Measurements from ENCODE around the gene ST6GAL1. TPM values are rescaled to one million over a fixed set of nuclear protein-coding genes. Genes with fewer than 3 reads are reported as not detected.

Gene ST6GAL1
- total and polyA plus RNA-seq, 12 donors, result 7.2 to 95.0 (median 55.4) TPM

DNA sequence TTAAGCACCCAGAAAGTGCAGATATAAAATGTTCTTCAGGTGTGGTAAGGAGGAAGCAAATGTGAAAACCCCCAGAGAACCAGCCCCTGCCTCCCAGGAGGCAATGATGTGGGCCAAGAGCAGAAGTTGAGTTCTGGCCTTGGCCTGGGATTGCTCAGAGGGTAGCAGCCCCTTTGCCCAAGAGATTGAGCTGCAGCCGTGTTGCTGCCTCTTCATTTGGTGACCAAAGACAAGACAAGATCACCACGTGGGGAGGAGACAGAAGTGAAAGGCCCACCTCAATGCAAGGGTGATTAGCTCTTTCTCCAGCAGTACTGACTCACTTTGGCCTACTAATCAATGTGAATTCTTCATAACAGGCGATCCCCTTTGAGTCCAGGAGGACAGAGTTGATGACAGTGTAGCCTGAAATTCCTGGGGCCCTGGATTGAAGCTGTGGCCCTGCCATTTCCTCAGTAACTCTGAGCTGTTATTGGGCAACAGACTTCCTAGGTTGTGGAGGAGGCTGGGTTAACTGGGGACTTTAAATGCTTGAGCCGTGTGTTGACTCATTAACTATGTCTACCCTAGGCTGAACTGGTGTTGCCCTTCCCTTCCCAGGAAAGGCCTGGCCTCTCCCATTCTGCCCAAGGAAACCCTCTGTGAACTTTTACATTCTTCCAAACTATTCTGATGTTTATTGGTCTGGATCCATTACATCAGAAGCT, 86.5 kb downstream of the ST6GAL1 start:
- Histone ChIP-seq H3K4me1 (replicated peaks in 1 of 2) (peaks cover 0 to 15% of the 10 kb centered on the region in 2 donors), H3K9me3 (replicated peaks in 1 of 3) (no peaks in the 10 kb centered on the region), H3K36me3 (replicated peaks in 1 of 2) (no peaks in the 10 kb centered on the region), H3K27ac (peak overlapping the region in 1 of 5 donors; percentile 45), H3K4me3 (no peak overlapping the region), H3K27me3 (no peaks in the 10 kb centered on the region)
- TF ChIP-seq, protein P1, sequence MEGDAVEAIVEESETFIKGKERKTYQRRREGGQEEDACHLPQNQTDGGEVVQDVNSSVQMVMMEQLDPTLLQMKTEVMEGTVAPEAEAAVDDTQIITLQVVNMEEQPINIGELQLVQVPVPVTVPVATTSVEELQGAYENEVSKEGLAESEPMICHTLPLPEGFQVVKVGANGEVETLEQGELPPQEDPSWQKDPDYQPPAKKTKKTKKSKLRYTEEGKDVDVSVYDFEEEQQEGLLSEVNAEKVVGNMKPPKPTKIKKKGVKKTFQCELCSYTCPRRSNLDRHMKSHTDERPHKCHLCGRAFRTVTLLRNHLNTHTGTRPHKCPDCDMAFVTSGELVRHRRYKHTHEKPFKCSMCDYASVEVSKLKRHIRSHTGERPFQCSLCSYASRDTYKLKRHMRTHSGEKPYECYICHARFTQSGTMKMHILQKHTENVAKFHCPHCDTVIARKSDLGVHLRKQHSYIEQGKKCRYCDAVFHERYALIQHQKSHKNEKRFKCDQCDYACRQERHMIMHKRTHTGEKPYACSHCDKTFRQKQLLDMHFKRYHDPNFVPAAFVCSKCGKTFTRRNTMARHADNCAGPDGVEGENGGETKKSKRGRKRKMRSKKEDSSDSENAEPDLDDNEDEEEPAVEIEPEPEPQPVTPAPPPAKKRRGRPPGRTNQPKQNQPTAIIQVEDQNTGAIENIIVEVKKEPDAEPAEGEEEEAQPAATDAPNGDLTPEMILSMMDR (IDR thresholded peaks at IDR 0.05), result no peak
- no peak for TF ChIP-seq POLR2A (IDR thresholded peaks at IDR 0.05)
- WGBS, 4 donors, result 34 to 76% (median 63%) methylated on average over 4 of the region's 4 CpGs
- intact Hi-C loops (cut with DNase I), result no loop called here
- peak in 2 of 7 donors; percentile 14 to 19 for DNase-seq

DNA sequence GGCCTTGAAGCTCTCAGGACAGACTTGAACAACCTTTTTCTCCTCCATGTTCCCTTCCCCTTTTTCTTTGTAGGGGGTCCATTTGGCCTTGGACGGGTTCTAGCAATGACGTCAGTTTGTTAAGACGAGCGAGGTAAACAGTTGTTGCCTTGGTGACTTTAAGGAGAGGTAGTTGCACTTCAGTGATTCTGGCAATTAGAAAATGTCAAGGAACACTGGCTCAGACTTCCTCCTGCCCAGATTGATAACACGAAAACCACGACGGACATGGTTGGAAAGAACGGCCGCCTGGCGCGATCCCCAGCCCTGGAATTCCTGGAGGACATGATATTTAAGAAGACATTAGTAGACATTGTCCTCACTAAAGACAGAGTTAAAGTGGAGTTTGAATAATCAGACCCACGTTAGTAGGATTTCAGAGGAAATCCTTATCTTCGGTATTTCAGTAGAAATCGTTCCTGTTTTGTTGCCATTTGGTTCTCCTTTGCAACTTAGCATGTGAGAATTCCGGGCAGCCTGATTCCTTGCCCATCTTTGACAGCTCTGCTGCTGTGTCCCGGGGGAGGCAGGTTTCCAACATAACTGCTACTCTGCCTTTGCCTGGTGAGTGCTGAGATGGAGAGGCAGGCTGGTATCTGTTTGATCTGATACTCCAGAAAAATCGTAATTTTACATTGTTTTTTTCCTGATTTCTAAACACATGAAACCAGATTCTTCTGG, 87.3 kb downstream of the ST6GAL1 start:
- Histone ChIP-seq H3K4me3 (no peak overlapping the region), H3K4me1 (replicated peaks in 1 of 2) (peaks cover 0 to 15% of the 10 kb centered on the region in 2 donors)

DNA sequence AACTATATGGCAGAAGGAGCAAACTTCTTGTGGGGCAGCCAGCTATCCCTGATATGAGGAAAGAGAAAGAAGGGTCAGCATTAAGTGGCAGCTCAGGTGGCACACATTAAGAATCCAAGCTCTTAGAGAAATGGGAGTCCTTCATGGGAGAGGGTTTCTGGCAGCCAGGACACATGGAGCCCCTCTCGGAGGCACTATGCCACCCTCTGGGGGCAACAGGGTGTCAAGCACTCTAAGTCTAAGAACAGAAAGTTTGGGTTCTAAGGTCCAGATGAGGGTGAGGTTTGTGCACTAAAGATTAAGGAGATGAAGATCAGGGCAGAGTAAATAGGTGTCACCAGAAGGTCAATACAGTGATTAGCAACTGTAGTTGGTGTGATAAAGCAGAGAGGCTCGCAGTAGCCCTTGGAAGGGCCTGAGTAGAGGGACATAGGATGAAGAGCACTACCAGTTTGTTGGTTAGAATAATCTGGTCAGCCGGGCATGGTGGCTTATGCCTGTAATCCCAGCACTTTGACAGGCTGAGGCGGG, 89.3 kb downstream of the ST6GAL1 start:
- Histone ChIP-seq H3K27me3 (no peaks in the 10 kb centered on the region), H3K4me3 (no peak overlapping the region), H3K27ac (no peak overlapping the region), H3K4me1 (replicated peaks in 1 of 2) (peaks cover 0 to 9% of the 10 kb centered on the region in 2 donors), H3K36me3 (replicated peaks in 1 of 2) (no peaks in the 10 kb centered on the region), H3K9me3 (replicated peaks in 1 of 3) (no peaks in the 10 kb centered on the region)
- TF ChIP-seq POLR2A (IDR thresholded peaks at IDR 0.05), result no peak
- TF ChIP-seq, protein P1 (IDR thresholded peaks at IDR 0.05), result no peak
- WGBS, 4 donors, result 79 to 91% (median 88%) methylated on average over 3 to 4 of the region's 4 CpGs
- intact Hi-C loops (cut with DNase I), result loop anchor here in 1 of 2 donors (5.0 kb wide), 1 partner anchor 177 kb away; the partner anchor contains the start of gene ADIPOQ
- no peak for DNase-seq

More for the DNA sequence above, 87.3 kb downstream of the ST6GAL1 start:
- H3K9me3 ChIP-seq (replicated peaks in 1 of 3), result no peaks in the 10 kb centered on the region
- WGBS, 4 donors, result 31 to 38% (median 35%) methylated on average over 17 of the region's 17 CpGs
- TF ChIP-seq POLR2A (IDR thresholded peaks at IDR 0.05), result no peak
- TF ChIP-seq, protein P1 (IDR thresholded peaks at IDR 0.05), result no peak
- H3K27ac ChIP-seq, result peak overlapping the region in 1 of 5 donors; percentile 45
- H3K27me3 ChIP-seq, result no peaks in the 10 kb centered on the region
- intact Hi-C loops (cut with DNase I), result no loop called here
- peak in 1 of 7 donors; percentile 13 for DNase-seq
- H3K36me3 ChIP-seq (replicated peaks in 1 of 2), result no peaks in the 10 kb centered on the region

DNA sequence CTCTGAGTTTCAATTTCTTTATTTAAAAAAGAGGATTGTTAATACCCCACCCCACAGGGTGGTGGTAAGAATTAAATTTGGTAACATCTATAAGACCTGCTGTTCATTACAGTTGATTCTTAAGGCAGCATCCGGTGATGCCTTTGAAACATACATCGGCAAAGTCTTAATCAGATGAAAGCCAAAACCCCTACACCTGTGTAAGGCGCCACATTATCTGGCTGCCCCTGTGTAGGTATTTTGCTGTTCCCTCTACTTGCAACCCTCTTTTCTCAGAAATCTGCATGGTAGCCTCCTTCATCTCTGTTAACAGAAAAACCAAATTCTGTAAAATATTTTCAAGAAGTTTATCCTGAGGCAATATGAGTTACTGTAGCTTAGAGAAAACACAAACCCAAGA, 90.0 kb downstream of the ST6GAL1 start:
- Histone ChIP-seq H3K4me1 (replicated peaks in 1 of 2) (peaks cover 0 to 9% of the 10 kb centered on the region in 2 donors), H3K4me3 (no peak overlapping the region), H3K9me3 (replicated peaks in 1 of 3) (no peaks in the 10 kb centered on the region), H3K27ac (no peak overlapping the region), H3K27me3 (no peaks in the 10 kb centered on the region), H3K36me3 (replicated peaks in 1 of 2) (no peaks in the 10 kb centered on the region)
- 94 to 100% (median 96%) methylated on average over 3 of the region's 3 CpGs for WGBS, 4 donors
- no peak for DNase-seq
- TF ChIP-seq, protein P1 (IDR thresholded peaks at IDR 0.05), result no peak
- TF ChIP-seq POLR2A (IDR thresholded peaks at IDR 0.05), result no peak
- intact Hi-C loops (cut with DNase I), result loop anchor here in 1 of 2 donors (5.0 kb wide), 1 partner anchor 178 kb away; the partner anchor contains the start of gene ADIPOQ
